ENCODE results near the gene ARL4C. TPM values are rescaled to one million over a fixed set of nuclear protein-coding genes. Genes with fewer than 3 reads are reported as not detected.

ARL4C gene
- total and polyA plus RNA-seq, 10 donors, result 12.2 to 148 (median 65.5) TPM

DNA sequence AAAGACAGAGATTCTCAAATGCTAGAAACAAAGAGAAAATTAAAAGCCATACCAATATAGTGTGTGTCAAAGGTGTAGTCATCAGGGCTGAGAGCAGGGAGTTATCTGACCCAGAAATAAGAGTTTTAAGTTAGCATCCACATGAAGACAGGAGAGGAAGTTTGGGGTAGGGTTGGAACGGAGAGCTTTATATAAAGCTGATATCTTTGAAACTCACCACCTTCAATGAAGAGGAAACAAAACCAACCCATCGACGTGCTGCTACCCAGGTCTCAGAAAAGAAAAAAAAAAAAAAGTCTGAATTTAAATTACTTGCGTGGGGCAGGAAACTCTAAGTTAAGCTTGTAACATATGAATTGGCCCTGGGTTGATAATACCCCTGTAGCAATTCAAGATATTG is 42.4 kb downstream of the ARL4C start:
- Histone ChIP-seq H3K4me1 (peaks cover 0 to 48% (median 14%) of the 10 kb centered on the region in 6 donors), H3K4me3 (peak overlapping the region in 4 of 8 donors; percentile 8 to 49 (median 19)), H3K9me3 (peaks cover 0 to 11% (median 0%) of the 10 kb centered on the region in 8 donors), H3K27me3 (replicated peaks in 1 of 7) (no peaks in the 10 kb centered on the region), H3K36me3 (no peaks in the 10 kb centered on the region), H3K27ac (peak overlapping the region in 7 of 8 donors; percentile 15 to 77 (median 57))
- intact Hi-C loops (cut with DNase I; ENCODE audit: low total_unique reads), result no loop called here
- WGBS, 5 donors, result 32 to 47% (median 32%) methylated on average over 4 of the region's 4 CpGs
- TF ChIP-seq POLR2A (IDR thresholded peaks at IDR 0.05) (no peak), POLR2AphosphoS5 (IDR thresholded peaks at IDR 0.05) (peak in 1 of 3 donors; percentile 49)
- TF ChIP-seq, protein P1, sequence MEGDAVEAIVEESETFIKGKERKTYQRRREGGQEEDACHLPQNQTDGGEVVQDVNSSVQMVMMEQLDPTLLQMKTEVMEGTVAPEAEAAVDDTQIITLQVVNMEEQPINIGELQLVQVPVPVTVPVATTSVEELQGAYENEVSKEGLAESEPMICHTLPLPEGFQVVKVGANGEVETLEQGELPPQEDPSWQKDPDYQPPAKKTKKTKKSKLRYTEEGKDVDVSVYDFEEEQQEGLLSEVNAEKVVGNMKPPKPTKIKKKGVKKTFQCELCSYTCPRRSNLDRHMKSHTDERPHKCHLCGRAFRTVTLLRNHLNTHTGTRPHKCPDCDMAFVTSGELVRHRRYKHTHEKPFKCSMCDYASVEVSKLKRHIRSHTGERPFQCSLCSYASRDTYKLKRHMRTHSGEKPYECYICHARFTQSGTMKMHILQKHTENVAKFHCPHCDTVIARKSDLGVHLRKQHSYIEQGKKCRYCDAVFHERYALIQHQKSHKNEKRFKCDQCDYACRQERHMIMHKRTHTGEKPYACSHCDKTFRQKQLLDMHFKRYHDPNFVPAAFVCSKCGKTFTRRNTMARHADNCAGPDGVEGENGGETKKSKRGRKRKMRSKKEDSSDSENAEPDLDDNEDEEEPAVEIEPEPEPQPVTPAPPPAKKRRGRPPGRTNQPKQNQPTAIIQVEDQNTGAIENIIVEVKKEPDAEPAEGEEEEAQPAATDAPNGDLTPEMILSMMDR (IDR thresholded peaks at IDR 0.05 in 8 of 11, conservative IDR thresholded peaks at IDR 0.05 in 3 of 11), result no peak
- DNase-seq, result no peak

DNA sequence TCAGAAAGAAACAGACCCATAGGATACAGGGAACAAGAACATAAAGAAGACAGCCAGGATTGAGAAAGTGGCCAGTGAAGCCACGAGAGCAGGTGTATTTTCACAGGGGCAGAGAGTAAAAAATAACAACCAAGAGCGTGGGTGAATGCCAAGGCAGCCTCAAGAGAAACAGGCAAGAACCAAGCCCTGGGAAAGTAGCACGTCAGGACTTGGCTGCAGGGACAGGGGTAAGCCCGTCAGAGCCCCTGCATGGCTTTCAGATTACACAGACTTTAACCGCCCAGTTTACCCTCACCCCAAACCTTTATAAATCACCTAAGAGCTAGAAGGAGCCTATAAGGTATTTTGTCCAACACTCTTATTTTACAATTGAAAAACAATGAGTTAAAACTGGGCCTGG is 43.7 kb downstream of the ARL4C start:
- H3K9me3 ChIP-seq, result peaks cover 0 to 7% (median 0%) of the 10 kb centered on the region in 8 donors
- intact Hi-C loops (cut with DNase I; ENCODE audit: low total_unique reads), result no loop called here
- H3K4me3 ChIP-seq, result peak overlapping the region in 5 of 8 donors; percentile 2 to 49 (median 10)
- H3K4me1 ChIP-seq, result peaks cover 0 to 58% (median 19%) of the 10 kb centered on the region in 6 donors
- TF ChIP-seq, protein P1 (IDR thresholded peaks at IDR 0.05 in 8 of 11, conservative IDR thresholded peaks at IDR 0.05 in 3 of 11), result no peak
- no peak for TF ChIP-seq POLR2A (IDR thresholded peaks at IDR 0.05)
- TF ChIP-seq POLR2AphosphoS5 (IDR thresholded peaks at IDR 0.05), result no peak
- no peak for DNase-seq
- H3K27ac ChIP-seq, result peak overlapping the region in 6 of 8 donors; percentile 15 to 77 (median 59)
- no peaks in the 10 kb centered on the region for H3K27me3 ChIP-seq (replicated peaks in 1 of 7)
- 61 to 84% (median 81%) methylated on average over 5 of the region's 5 CpGs for WGBS, 5 donors
- no peaks in the 10 kb centered on the region for H3K36me3 ChIP-seq

GRCh38 chr2:234451852-234452625 is 44.8 kb downstream of the ARL4C start:
- Histone ChIP-seq H3K4me1 (peaks cover 8 to 69% (median 30%) of the 10 kb centered on the region in 6 donors), H3K4me3 (peak overlapping the region in 1 of 8 donors; percentile 28), H3K27ac (peak overlapping the region in 3 of 8 donors; percentile 61 to 77 (median 68)), H3K27me3 (replicated peaks in 1 of 7) (no peaks in the 10 kb centered on the region), H3K9me3 (no peaks in the 10 kb centered on the region), H3K36me3 (no peaks in the 10 kb centered on the region)
- no peak for DNase-seq
- WGBS, 5 donors, result 89 to 91% (median 89%) methylated on average over 4 of the region's 4 CpGs
- TF ChIP-seq POLR2A (IDR thresholded peaks at IDR 0.05) (no peak), POLR2AphosphoS5 (IDR thresholded peaks at IDR 0.05) (no peak)
- TF ChIP-seq, protein P1 (IDR thresholded peaks at IDR 0.05 in 8 of 11, conservative IDR thresholded peaks at IDR 0.05 in 3 of 11), result no peak
- intact Hi-C loops (cut with DNase I; ENCODE audit: low total_unique reads), result no loop called here

DNA sequence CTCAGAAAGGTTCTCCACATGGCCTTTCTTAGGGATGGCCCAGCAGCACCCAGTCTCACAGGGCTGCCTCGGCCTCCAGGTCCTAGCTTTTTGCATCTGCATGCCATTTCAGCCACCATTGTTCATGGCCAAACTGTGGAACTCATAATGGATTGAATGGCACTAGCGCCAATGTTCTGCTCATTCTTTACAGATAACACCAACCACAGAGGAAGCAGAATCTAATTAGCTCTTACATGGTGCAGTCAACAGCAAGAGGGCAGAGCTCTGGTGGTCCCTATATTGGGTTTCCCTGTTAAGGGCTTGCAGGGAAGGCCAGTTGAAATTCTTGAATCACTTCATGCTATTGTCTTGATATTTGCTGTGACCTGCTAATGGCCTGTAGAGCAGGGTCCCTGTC is 45.6 kb downstream of the ARL4C start:
- Histone ChIP-seq H3K27me3 (replicated peaks in 1 of 7) (no peaks in the 10 kb centered on the region), H3K4me1 (peaks cover 16 to 77% (median 38%) of the 10 kb centered on the region in 6 donors), H3K36me3 (no peaks in the 10 kb centered on the region), H3K4me3 (no peak overlapping the region), H3K9me3 (no peaks in the 10 kb centered on the region), H3K27ac (peak overlapping the region in 2 of 8 donors; percentile 3 to 18)
- intact Hi-C loops (cut with DNase I; ENCODE audit: low total_unique reads), result no loop called here
- TF ChIP-seq POLR2AphosphoS5 (IDR thresholded peaks at IDR 0.05), result no peak
- TF ChIP-seq POLR2A (IDR thresholded peaks at IDR 0.05), result no peak
- TF ChIP-seq, protein P1 (IDR thresholded peaks at IDR 0.05 in 8 of 11, conservative IDR thresholded peaks at IDR 0.05 in 3 of 11), result no peak
- WGBS, 5 donors, result 84 to 93% (median 88%) methylated on average over 2 of the region's 2 CpGs
- DNase-seq, result no peak

Measured in spleen (tissue), 11 donors.